H9 (cell line): Measurements from ENCODE around the gene AMIGO3. TPM values are rescaled to one million over a fixed set of nuclear protein-coding genes. Genes with fewer than 3 reads are reported as not detected.
"Not testable (repeated sequence)": the region's sequence is repeated elsewhere in the genome, so short reads cannot be mapped to it uniquely, and the experiment has no call there.

Experiments used
- DNase-seq: peaks from one replicate; pipeline ENCODE4 v3.0.0-alpha.2; 2017
- H2AFZ ChIP-seq: one replicate; pipeline ENCODE4 v1.6.1; 2013; ENCODE audit warnings: mild to moderate bottlenecking, low read length, control low read depth, moderate library complexity
- H2AK5ac ChIP-seq: 2 replicates; pipeline ENCODE4 v1.6.1; 2013; ENCODE audit warnings: low read length, control low read depth, mixed read lengths; ENCODE audit not compliant: insufficient read length
- H2BK120ac ChIP-seq: one replicate; pipeline ENCODE4 v1.6.1; 2013; ENCODE audit warnings: low read depth, mild to moderate bottlenecking, low read length, control low read depth, inconsistent platforms; ENCODE audit not compliant: poor library complexity, severe bottlenecking
- H2BK12ac ChIP-seq: 2 replicates; pipeline ENCODE4 v1.6.1; 2013; ENCODE audit warnings: low read length, control low read depth, mixed read lengths, low read depth; ENCODE audit not compliant: insufficient read length
- H2BK15ac ChIP-seq: 2 replicates; pipeline ENCODE4 v1.6.1; 2013; ENCODE audit warnings: low read depth, low read length, control low read depth
- H2BK20ac ChIP-seq: one replicate; pipeline ENCODE4 v1.6.1; 2013; ENCODE audit warnings: low read depth, mild to moderate bottlenecking, low read length, control low read depth, inconsistent platforms; ENCODE audit not compliant: poor library complexity, severe bottlenecking
- H2BK5ac ChIP-seq: 2 replicates; pipeline ENCODE4 v1.6.1; 2013; ENCODE audit warnings: low read length, control low read depth, mixed read lengths; ENCODE audit not compliant: insufficient read length
- H3K14ac ChIP-seq: 2 replicates; pipeline ENCODE4 v1.6.1; 2013; ENCODE audit warnings: low read length, control low read depth; ENCODE audit not compliant: insufficient read depth
- H3K18ac ChIP-seq: 2 replicates; pipeline ENCODE4 v1.6.1; 2013; ENCODE audit warnings: low read depth, mild to moderate bottlenecking, mixed read lengths, low read length, control low read depth; ENCODE audit not compliant: insufficient read length
- H3K23ac ChIP-seq: 2 replicates; pipeline ENCODE4 v1.6.1; 2013; ENCODE audit warnings: low read length, control low read depth, mixed read lengths, low read depth; ENCODE audit not compliant: insufficient read length
- H3K23me2 ChIP-seq: 2 replicates; pipeline ENCODE4 v1.6.1; 2013; ENCODE audit warnings: low read depth, mild to moderate bottlenecking, mixed read lengths, low read length, control low read depth; ENCODE audit not compliant: insufficient read length, poor library complexity, severe bottlenecking
- H3K27ac ChIP-seq: 2 replicates; pipeline ENCODE4 v1.5.1; 2013; ENCODE audit warnings: low read length, control low read depth, mixed read lengths, low read depth; ENCODE audit not compliant: insufficient read length
- H3K27me3 ChIP-seq: 2 replicates; pipeline ENCODE4 v1.6.1; 2013; ENCODE audit warnings: low read length, control low read depth, inconsistent platforms; ENCODE audit not compliant: insufficient read depth
- H3K4ac ChIP-seq: 2 replicates; pipeline ENCODE4 v1.6.1; 2013; ENCODE audit warnings: low read depth, mild to moderate bottlenecking, control low read depth, inconsistent platforms, low read length, moderate library complexity
- H3K4me1 ChIP-seq: 2 replicates; pipeline ENCODE4 v1.6.1; 2013; ENCODE audit warnings: low read length, control low read depth, inconsistent platforms; ENCODE audit not compliant: insufficient read depth
- H3K4me2 ChIP-seq: 2 replicates; pipeline ENCODE4 v1.6.1; 2013; ENCODE audit warnings: low read length, control low read depth, mixed read lengths; ENCODE audit not compliant: insufficient read length, insufficient read depth
- H3K56ac ChIP-seq: 2 replicates; pipeline ENCODE4 v1.6.1; 2013; ENCODE audit warnings: low read depth, mild to moderate bottlenecking, mixed read lengths, low read length, control low read depth; ENCODE audit not compliant: insufficient read length
- H3K79me1 ChIP-seq: 2 replicates; pipeline ENCODE4 v1.6.1; 2013; ENCODE audit warnings: low read depth, mild to moderate bottlenecking, moderate library complexity, low read length, control low read depth, inconsistent platforms; ENCODE audit not compliant: insufficient read depth, poor library complexity, severe bottlenecking
- H3K79me2 ChIP-seq: 2 replicates; pipeline ENCODE4 v1.6.1; 2013; ENCODE audit warnings: low read length, control low read depth, inconsistent platforms; ENCODE audit not compliant: insufficient read depth
- H3K9ac ChIP-seq: 2 replicates; pipeline ENCODE4 v1.6.1; 2013; ENCODE audit warnings: low read length, control low read depth, mixed read lengths; ENCODE audit not compliant: insufficient read length; ENCODE audit errors: extremely low read depth
- H3K9me3 ChIP-seq: one replicate; pipeline ENCODE4 v1.6.1; 2013; ENCODE audit warnings: low read depth, low read length, inconsistent platforms; ENCODE audit not compliant: control insufficient read depth
- H3T11ph ChIP-seq: one replicate; pipeline ENCODE4 v1.6.1; 2013; ENCODE audit warnings: mild to moderate bottlenecking, low read length, control low read depth, inconsistent platforms
- H4K20me1 ChIP-seq: one replicate; pipeline ENCODE4 v1.6.1; 2013; ENCODE audit not compliant: control insufficient read depth, insufficient read length, insufficient read depth
- H4K5ac ChIP-seq: 2 replicates; pipeline ENCODE4 v1.6.1; 2013; ENCODE audit warnings: low read depth, mild to moderate bottlenecking, mixed read lengths, low read length, control low read depth; ENCODE audit not compliant: insufficient read length
- H4K8ac ChIP-seq: replicated peaks from 2 replicates; pipeline ENCODE4 v1.6.1; 2013; ENCODE audit warnings: low read length, control low read depth, mixed read lengths, low read depth; ENCODE audit not compliant: insufficient read length
- H4K91ac ChIP-seq: 2 replicates; pipeline ENCODE4 v1.6.1; 2013; ENCODE audit warnings: low read depth, mild to moderate bottlenecking, moderate library complexity, mixed read lengths, low read length, control low read depth; ENCODE audit not compliant: insufficient read length
- H3K27ac Mint-ChIP-seq, 3 experiments: 2 replicates in 2 of 3; 3 replicates in 1 of 3; pipeline ENCODE4 v1.8.0; 2020 to 2021; ENCODE audit warnings: mixed read lengths in 3 of 3, mild to moderate bottlenecking in 1 of 3, moderate library complexity in 1 of 3
- H3K27me3 Mint-ChIP-seq: 2 replicates; pipeline ENCODE4 v1.8.0; 2021; ENCODE audit warnings: low read depth, mild to moderate bottlenecking, moderate library complexity, mixed read lengths
- H3K36me3 Mint-ChIP-seq, 3 experiments: 2 replicates in 2 of 3; 3 replicates in 1 of 3; pipeline ENCODE4 v1.8.0; 2020 to 2021; ENCODE audit warnings: low read depth in 3 of 3, mixed read lengths in 3 of 3; ENCODE audit not compliant: insufficient read depth in 1 of 3
- H3K4me1 Mint-ChIP-seq, 2 experiments: 2 replicates each; pipeline ENCODE4 v1.8.0; 2020; ENCODE audit warnings: mixed read lengths in 2 of 2
- H3K4me3 Mint-ChIP-seq, 2 experiments: 2 replicates in 1 of 2; 3 replicates in 1 of 2; pipeline ENCODE4 v1.8.0; 2020 to 2021; ENCODE audit warnings: mild to moderate bottlenecking in 2 of 2, mixed read lengths in 2 of 2, moderate library complexity in 1 of 2
- H3K9me3 Mint-ChIP-seq, 2 experiments: 2 replicates in 1 of 2; 3 replicates in 1 of 2; pipeline ENCODE4 v1.8.0; 2020; ENCODE audit warnings: mild to moderate bottlenecking in 2 of 2, mixed read lengths in 2 of 2, moderate library complexity in 1 of 2
- WGBS: extraction: QIAGEN DNeasy Blood & Tissue Kit; methylation state at CpG from one replicate; pipeline ENCODE4 v1.1.7; 2013; ENCODE audit warnings: missing lambda C conversion rate, low lambda C conversion rate, mixed read lengths; ENCODE audit not compliant: insufficient read length; ENCODE audit errors: extremely low coverage; 5-methylcytosine and 5-hydroxymethylcytosine counted together
- total RNA-seq: library from RNA; stranded (reverse); gene quantifications from 2 replicates; pipeline ENCODE4 v1.2.1, GENCODE V29; 2021

The AMIGO3 gene
- total RNA-seq, 1 experiment from 2014 or later = 3.8 TPM

GRCh38 chr3:49687424-49687795, 32.1 kb downstream of the AMIGO3 start:
- not testable (repeated sequence) for DNase-seq, H3K4me1 ChIP-seq, H3K27ac ChIP-seq, H2BK20ac ChIP-seq, H3K9ac ChIP-seq, H3K4ac ChIP-seq, H2BK15ac ChIP-seq, H3K79me2 ChIP-seq, H4K5ac ChIP-seq, H3T11ph ChIP-seq, H3K23ac ChIP-seq, H3K27me3 Mint-ChIP-seq, H4K20me1 ChIP-seq, H2BK120ac ChIP-seq, H4K91ac ChIP-seq, H3K14ac ChIP-seq, H3K56ac ChIP-seq, H3K18ac ChIP-seq, H2BK12ac ChIP-seq, H3K9me3 ChIP-seq, H2BK5ac ChIP-seq, H2AFZ ChIP-seq, H3K27me3 ChIP-seq, H3K79me1 ChIP-seq, H3K9me3 Mint-ChIP-seq, H2AK5ac ChIP-seq, H3K23me2 ChIP-seq, H4K8ac ChIP-seq
- Mint-ChIP-seq H3K4me1 (peaks cover 20 to 30% of the 10 kb centered on the region in 2 experiments), H3K4me3 (peak overlapping the region; percentile 74 to 86), H3K36me3 (peaks cover 11 to 28% (median 26%) of the 10 kb centered on the region in 3 experiments; a peak in 6 of 7 replicates), H3K27ac (peak overlapping the region; percentile 44 to 92 (median 74); a peak in 5 of 7 replicates)
- H3K4me2 ChIP-seq = peak overlapping the region; percentile 72
- WGBS = no CpG with 5 or more reads among the region's 12 CpGs

GRCh38 chr3:49686769-49687423, 32.6 kb downstream of the AMIGO3 start:
- Mint-ChIP-seq H3K4me3 (peak overlapping the region; percentile 74 to 86), H3K27ac (peak overlapping the region; percentile 44 to 92 (median 74); a peak in 5 of 7 replicates), H3K4me1 (peaks cover 20 to 30% of the 10 kb centered on the region in 2 experiments), H3K36me3 (peaks cover 11 to 28% (median 26%) of the 10 kb centered on the region in 3 experiments; a peak in 6 of 7 replicates)
- H2AFZ ChIP-seq, H2BK120ac ChIP-seq, H3K23ac ChIP-seq, H3K79me1 ChIP-seq, H4K5ac ChIP-seq, H3K56ac ChIP-seq, H3K23me2 ChIP-seq, H4K91ac ChIP-seq, H3K79me2 ChIP-seq, H3K27me3 Mint-ChIP-seq, H2BK15ac ChIP-seq, H3K27me3 ChIP-seq, H3K27ac ChIP-seq, H2AK5ac ChIP-seq, H2BK5ac ChIP-seq, H2BK20ac ChIP-seq, H3K9me3 ChIP-seq, H3K4me1 ChIP-seq, H3T11ph ChIP-seq, H3K4ac ChIP-seq, H4K8ac ChIP-seq, H3K9me3 Mint-ChIP-seq, H4K20me1 ChIP-seq, H2BK12ac ChIP-seq: not testable (repeated sequence)
- peak; percentile 92 for DNase-seq
- no CpG with 5 or more reads among the region's 44 CpGs for WGBS
- peak overlapping the region; percentile 72 for H3K4me2 ChIP-seq
- H3K14ac ChIP-seq = peak overlapping the region; percentile 85
- peak overlapping the region; percentile 52 for H3K9ac ChIP-seq
- peak overlapping the region; percentile 85 for H3K18ac ChIP-seq
